Mucosa of stomach (tissue), 1 donor: ENCODE results near the gene HSD17B12.

ENCODE experiments used
- H3K27me3 ChIP-seq: one replicate; pipeline ENCODE4 v1.7.0; 2013; ENCODE audit warnings: mild to moderate bottlenecking, low read length; ENCODE audit not compliant: control insufficient read depth, insufficient read depth
- H3K36me3 ChIP-seq: one replicate; pipeline ENCODE4 v1.7.0; 2013; ENCODE audit warnings: low read length; ENCODE audit not compliant: control insufficient read depth, insufficient read depth
- H3K4me1 ChIP-seq: one replicate; pipeline ENCODE4 v1.7.0; 2013; ENCODE audit warnings: mild to moderate bottlenecking, low read length; ENCODE audit not compliant: control insufficient read depth, insufficient read depth
- H3K4me3 ChIP-seq: one replicate; pipeline ENCODE4 v1.7.0; 2013; ENCODE audit warnings: low read length
- H3K9ac ChIP-seq: one replicate; pipeline ENCODE4 v1.7.0; 2013; ENCODE audit warnings: mild to moderate bottlenecking, low read length, moderate library complexity
- H3K9me3 ChIP-seq: one replicate; pipeline ENCODE4 v1.7.0; 2013; ENCODE audit warnings: mild to moderate bottlenecking, low read length, moderate library complexity; ENCODE audit not compliant: control insufficient read depth
- donor health status: Pancreatic carcinoma.

HSD17B12 gene

DNA sequence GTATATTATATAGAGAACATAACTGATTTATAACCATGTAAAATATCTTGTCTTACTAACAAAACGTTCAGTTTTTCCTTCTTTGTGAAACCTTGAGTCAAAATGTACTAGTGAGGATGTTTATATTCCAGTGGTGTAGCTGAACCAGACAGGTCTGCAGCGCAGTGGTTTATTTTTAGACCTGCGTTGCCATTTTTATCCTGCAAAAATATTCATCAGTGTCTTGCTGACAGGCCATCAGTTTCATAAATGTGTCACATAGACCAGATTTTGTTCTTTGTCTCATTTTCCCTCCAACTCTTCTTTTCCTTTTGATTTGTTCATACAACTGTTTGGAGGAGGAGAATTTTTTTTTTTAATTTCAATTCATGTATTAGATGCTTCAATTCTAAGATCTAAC is 43.1 kb downstream of the HSD17B12 start:
- Histone ChIP-seq H3K36me3 (no peaks in the 10 kb centered on the region), H3K9me3 (no peaks in the 10 kb centered on the region), H3K4me3 (no peak overlapping the region), H3K4me1 (no peaks in the 10 kb centered on the region), H3K27me3 (no peaks in the 10 kb centered on the region), H3K9ac (no peak overlapping the region)

DNA sequence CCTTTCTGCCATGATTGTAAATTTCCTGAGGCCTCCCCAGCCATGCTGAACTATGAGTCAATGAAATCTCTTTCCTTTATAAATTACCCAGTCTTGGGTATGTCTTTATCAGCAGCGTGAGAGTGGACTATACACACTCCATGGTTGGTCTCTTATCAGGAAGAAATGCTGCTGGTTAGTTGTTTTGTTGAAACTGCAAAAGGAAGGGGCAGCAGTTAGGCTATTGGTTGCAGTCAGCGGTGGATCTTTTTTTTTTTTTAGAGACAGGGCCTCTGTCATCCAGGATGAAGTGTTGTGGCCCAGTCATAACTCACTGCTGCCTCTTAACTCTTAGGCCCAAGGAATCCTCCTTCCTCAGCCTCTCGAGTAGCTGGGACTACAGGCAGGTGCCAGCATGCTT is 51.7 kb downstream of the HSD17B12 start:
- no peaks in the 10 kb centered on the region for H3K9me3 ChIP-seq
- H3K4me1 ChIP-seq = no peaks in the 10 kb centered on the region
- no peak overlapping the region for H3K9ac ChIP-seq
- H3K36me3 ChIP-seq = no peaks in the 10 kb centered on the region
- H3K27me3 ChIP-seq = no peaks in the 10 kb centered on the region
- H3K4me3 ChIP-seq = no peak overlapping the region

DNA sequence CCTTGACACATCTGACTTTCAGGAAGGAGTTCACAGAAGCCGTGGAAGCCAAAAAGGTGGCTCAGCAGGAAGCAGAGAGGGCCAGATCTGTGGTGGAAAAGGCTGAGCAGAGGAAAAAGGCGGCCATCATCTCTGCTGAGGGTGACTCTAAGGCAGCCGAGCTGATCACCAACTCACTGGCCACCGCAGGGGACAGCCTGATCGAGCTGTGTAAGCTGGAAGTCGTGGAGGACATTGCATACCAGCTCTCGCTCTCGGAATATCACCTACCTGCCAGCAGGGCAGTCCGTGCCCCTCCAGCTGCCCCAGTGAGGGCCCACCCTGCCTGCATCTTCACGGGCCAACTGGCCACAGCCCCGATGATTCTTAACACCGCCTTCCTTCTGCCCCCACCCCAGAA is 53.7 kb downstream of the HSD17B12 start:
- Histone ChIP-seq H3K4me3 (no peak overlapping the region), H3K9ac (no peak overlapping the region), H3K27me3 (no peaks in the 10 kb centered on the region), H3K36me3 (no peaks in the 10 kb centered on the region), H3K4me1 (peaks cover 9% of the 10 kb centered on the region), H3K9me3 (no peaks in the 10 kb centered on the region)

DNA sequence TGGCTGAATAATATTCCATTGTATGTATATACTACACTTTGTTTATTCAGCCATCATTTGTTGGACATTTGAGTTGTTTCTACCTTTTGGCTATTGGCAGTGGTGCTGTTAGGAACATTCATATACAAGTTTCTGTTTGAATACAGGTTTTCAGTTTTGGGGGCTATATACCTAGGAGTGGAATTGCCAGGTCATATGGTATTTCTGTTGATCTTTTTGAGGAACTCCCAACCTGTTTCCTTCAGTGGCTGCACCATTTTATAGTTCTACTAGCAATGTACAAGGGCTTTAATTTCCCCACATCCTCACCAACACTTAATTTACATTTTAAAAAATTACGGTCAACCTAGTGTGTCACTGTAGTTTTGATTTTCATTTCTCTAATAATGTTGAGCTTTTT is 54.6 kb downstream of the HSD17B12 start:
- Histone ChIP-seq H3K9me3 (no peaks in the 10 kb centered on the region), H3K4me1 (peaks cover 10% of the 10 kb centered on the region), H3K36me3 (no peaks in the 10 kb centered on the region), H3K27me3 (no peaks in the 10 kb centered on the region), H3K9ac (no peak overlapping the region), H3K4me3 (no peak overlapping the region)

DNA sequence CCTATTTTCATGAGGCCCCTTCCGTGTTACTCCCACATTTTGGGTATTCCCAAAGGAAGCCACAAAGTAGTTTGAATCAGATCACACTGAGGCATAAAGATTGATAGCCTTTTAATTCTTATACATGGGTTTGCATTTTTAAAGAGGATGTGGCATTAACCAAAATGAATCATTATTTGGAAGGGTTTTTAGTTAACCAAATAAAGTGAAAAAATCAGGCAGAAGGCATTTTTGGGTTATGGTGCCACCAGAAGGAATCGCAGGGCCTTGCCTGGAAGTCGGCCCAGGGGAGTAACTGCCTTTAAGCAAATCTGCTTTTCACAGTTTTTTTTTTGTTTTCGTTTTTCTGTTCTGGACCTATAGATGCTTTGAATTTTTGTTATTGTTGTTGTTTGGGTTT is 55.4 kb downstream of the HSD17B12 start:
- Histone ChIP-seq H3K9me3 (no peaks in the 10 kb centered on the region), H3K9ac (no peak overlapping the region), H3K27me3 (no peaks in the 10 kb centered on the region), H3K4me1 (peaks cover 10% of the 10 kb centered on the region), H3K36me3 (no peaks in the 10 kb centered on the region), H3K4me3 (no peak overlapping the region)

DNA sequence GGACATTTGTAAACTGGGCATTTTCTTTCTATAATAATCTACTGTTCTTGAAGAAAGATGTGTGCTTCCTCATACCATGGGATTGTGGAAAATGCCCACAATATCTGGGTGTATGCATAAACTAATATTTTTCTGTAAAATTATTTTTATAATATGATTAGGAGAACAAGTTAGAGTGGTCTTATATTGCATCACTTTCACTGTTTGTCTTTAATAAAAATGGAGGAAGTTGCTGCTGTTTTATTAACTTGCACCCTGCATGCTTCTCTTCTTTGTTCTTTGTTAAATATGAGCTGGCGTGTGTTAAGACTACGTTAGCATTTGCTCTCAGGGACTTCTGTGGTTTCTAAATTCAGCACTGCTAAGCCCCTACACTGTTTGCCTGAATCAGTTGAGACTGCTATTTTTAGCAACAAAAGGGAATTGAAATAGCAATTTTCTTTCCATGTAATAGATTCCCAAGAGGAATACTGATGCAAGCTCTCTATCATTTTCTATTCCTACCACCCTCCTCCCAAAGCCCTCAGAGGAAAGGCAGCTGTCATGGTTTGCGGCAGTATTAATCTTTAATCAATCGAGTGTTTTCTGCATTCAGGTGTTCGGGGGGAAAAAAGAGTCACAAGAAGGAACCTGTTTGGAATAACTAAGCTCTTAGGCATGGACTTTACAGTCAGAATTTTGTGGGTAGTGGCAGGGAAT is 56.1 kb downstream of the HSD17B12 start:
- Histone ChIP-seq H3K9me3 (no peaks in the 10 kb centered on the region), H3K4me1 (peaks cover 10% of the 10 kb centered on the region), H3K9ac (no peak overlapping the region), H3K4me3 (no peak overlapping the region), H3K36me3 (no peaks in the 10 kb centered on the region), H3K27me3 (no peaks in the 10 kb centered on the region)

DNA sequence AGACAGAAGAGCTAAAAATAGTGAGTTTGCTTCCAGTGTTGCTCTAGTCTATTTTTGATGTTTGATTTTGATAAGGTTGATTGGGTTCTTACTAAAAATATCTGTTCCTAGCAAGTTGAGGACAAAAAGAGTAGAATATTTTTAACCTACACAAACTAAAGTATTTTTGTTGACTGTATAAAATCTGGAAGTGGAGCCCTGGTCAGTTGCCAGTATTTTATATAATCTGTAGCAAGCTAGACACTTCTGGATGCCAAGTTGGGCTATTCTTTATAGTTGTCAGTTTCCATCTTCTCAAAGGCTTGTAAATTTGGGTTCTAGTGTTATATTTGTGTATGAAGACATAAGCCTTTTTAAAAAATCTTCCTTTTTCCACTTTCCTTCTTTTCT is 56.7 kb downstream of the HSD17B12 start:
- no peaks in the 10 kb centered on the region for H3K36me3 ChIP-seq
- no peak overlapping the region for H3K9ac ChIP-seq
- H3K9me3 ChIP-seq = no peaks in the 10 kb centered on the region
- no peak overlapping the region for H3K4me3 ChIP-seq
- H3K27me3 ChIP-seq = no peaks in the 10 kb centered on the region
- H3K4me1 ChIP-seq = peaks cover 10% of the 10 kb centered on the region

DNA sequence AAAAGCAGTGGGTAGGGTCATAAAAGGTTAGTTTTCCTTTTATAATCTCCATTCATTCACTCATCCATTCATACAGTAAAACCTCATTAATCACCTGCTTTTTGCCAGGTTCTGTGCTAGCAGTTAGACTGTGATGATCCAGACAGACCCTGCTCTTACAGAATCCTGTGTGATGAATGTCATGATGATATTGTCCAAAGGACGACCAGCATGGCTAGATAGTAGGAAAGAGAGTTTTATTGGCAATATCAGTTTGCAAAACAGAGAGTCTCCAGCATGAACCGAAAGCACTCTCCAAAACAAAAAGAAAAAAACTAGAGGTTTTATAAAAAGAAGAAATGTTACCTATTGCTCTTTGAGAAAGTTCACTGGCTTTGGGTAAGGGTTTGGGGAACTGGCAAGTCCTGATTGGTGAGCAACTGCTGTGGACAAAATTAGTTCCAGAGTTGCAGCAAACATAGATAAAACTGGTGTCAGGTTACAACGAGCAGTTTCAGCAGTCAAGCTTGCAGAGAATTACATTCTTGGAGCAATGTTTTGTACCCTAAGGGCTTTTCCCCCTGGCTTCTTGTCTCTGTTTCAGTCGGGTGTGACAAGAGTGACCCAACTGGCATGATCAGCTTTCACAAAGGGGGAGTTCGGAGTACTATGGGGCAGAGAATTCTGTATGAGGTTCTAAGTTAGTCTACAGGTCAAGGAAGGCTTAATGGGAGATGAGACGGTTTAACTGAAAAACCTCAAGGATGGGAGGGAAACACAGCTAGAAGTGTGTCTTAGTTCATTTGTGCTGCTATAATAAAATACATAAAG is 58.3 kb downstream of the HSD17B12 start:
- H3K4me3 ChIP-seq = no peak overlapping the region
- H3K9ac ChIP-seq = no peak overlapping the region
- H3K4me1 ChIP-seq = peaks cover 10% of the 10 kb centered on the region
- no peaks in the 10 kb centered on the region for H3K27me3 ChIP-seq
- H3K36me3 ChIP-seq = no peaks in the 10 kb centered on the region
- no peaks in the 10 kb centered on the region for H3K9me3 ChIP-seq

DNA sequence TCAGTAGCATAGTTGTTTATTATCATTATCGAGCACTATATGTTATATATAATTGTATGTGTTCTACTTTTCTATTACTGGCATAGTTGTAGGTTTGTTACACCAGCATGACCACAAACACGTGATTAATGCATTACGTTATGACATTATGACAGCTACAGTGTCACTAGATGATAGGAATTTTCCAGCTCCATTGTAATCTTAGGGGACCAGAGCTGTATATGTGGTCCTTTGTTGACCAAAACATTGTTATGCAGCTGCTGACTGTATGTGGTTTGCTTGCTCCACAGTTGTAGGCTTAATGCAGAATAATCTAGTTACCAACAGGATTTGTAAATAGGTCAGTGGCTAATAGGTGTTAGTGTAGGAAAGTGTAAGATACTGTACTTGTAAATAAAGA is 66.1 kb downstream of the HSD17B12 start:
- no peaks in the 10 kb centered on the region for H3K4me1 ChIP-seq
- no peak overlapping the region for H3K9ac ChIP-seq
- no peaks in the 10 kb centered on the region for H3K27me3 ChIP-seq
- H3K36me3 ChIP-seq = no peaks in the 10 kb centered on the region
- no peak overlapping the region for H3K4me3 ChIP-seq
- no peaks in the 10 kb centered on the region for H3K9me3 ChIP-seq

DNA sequence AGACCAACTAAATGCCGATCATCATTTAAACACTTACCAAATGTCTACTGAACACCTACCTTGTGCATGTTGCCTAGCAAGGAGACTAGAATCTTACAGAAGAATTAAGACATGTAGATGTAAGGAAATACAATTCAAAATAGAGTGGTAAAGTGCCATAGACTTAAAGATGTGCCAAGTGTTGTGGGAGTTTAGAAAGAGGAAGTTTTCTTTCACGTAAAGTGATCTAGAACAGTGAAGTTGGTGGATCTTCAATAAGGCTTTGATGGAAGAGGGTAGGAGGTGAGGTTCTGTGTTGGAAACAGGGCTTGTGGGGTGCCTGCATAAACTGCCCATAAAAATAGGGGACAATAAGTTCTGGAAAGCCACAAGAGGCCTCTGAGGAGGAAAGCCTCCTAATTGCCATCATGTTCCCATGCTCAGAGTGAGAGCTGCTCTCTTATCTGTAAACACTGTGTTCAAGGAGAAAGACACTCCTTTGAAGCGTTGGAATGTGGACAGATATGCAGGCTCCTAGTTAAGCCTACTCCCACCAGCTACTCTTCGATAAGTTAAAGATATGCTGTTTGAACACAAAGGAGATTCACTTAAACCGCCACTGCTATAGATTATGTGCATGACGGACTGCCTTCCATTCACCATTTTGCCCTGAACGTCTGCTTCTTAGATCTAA is 66.7 kb downstream of the HSD17B12 start:
- H3K4me1 ChIP-seq = no peaks in the 10 kb centered on the region
- no peaks in the 10 kb centered on the region for H3K9me3 ChIP-seq
- no peaks in the 10 kb centered on the region for H3K27me3 ChIP-seq
- H3K4me3 ChIP-seq = no peak overlapping the region
- no peaks in the 10 kb centered on the region for H3K36me3 ChIP-seq
- H3K9ac ChIP-seq = no peak overlapping the region

DNA sequence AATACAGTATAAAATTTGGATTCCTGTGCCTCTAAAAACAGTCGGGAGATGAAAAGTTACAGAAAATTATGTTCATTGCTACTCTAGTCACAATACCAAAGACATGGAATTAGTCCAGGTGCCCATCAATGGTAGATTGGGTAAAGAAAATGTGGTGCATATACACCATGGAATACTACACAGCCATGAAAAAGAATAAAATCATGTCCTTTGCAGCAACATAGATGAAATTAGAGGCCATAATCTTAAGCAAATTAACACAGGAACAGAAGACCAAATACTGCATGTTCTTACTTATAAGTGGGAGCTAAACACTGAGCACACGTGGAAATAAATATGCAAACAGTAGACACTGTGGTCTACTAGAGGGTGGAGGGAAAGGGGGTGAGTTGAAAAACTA is 67.6 kb downstream of the HSD17B12 start:
- Histone ChIP-seq H3K4me3 (no peak overlapping the region), H3K9me3 (no peaks in the 10 kb centered on the region), H3K4me1 (no peaks in the 10 kb centered on the region), H3K27me3 (no peaks in the 10 kb centered on the region), H3K9ac (no peak overlapping the region), H3K36me3 (no peaks in the 10 kb centered on the region)

DNA sequence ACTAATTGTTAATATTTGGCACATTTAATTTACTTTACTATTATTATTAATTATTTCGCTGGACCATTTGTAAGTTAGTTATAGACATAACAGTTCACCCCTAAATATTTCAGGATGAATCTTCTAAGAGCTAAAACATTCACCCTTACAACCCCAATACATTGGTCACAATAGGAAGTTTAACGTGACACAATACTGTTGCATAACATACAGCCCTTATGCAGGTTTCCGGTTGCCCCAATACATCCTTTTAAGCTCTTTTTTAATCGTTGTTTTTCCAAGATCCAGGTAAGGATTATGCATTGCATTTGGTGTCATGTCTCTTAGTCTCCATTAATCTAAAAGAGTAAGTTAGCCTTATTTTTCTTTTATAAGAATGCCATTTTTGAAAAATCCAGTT is 71.2 kb downstream of the HSD17B12 start:
- no peak overlapping the region for H3K4me3 ChIP-seq
- H3K9ac ChIP-seq = no peak overlapping the region
- no peaks in the 10 kb centered on the region for H3K9me3 ChIP-seq
- no peaks in the 10 kb centered on the region for H3K27me3 ChIP-seq
- H3K36me3 ChIP-seq = no peaks in the 10 kb centered on the region
- H3K4me1 ChIP-seq = no peaks in the 10 kb centered on the region
